GM10248 (cell line): ENCODE data around the gene SAMD13.
A peak's percentile ranks its signal among the peaks of the same experiment; 100 is the strongest.

Experiments used
- CTCF ChIA-PET: fragments of 300-600 bp; sonication (Branson Sonifier 250); formaldehyde crosslinking; extraction: SDS; loops from one replicate; lab custom pipeline; 2021; ENCODE audit warnings: antibody characterized with exemption; lab: Yijun Ruan, JAX
- POLR2A ChIA-PET: fragments of 350-650 bp; sonication (Branson Sonifier 250); formaldehyde crosslinking; extraction: SDS; loops from one replicate; lab custom pipeline; 2020; ENCODE audit warnings: antibody characterized with exemption; lab: Yijun Ruan, JAX
- DNase-seq: peaks from one replicate; pipeline ENCODE4 v3.0.0; 2012; ENCODE audit errors: extremely low spot score
- TF ChIP-seq, protein P1 (sequence below): IDR thresholded peaks from 2 replicates; pipeline ENCODE4 v1.5.1; 2012; ENCODE audit warnings: mild to moderate bottlenecking, low read depth; ENCODE audit errors: extremely low read depth, missing control alignments, control extremely low read depth

The SAMD13 gene

DNA sequence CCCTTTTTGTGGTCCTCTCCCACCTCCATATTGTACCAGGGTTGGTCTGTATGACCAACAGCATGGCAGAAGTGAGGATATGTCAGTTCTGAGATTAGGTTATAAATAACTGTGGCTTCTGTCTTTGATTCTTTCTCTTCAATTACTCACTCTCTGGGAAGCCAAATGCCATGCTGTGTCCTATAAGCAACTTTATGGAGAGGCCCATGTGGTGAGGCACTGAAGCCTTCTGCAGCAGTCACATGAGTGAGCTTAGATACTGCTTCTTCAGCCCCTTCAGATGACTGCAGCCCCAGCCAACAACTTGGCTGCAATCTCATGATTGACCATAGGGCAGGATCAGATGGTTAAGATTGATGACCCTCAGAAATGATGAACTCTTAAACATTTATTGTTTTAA is 34.0 kb upstream of the SAMD13 start:
- CTCF ChIA-PET: interaction anchor here (1.9 kb wide), 1 partner anchor 14 kb away, joined by 5 read pairs; no protein-coding TSS in a partner anchor

DNA sequence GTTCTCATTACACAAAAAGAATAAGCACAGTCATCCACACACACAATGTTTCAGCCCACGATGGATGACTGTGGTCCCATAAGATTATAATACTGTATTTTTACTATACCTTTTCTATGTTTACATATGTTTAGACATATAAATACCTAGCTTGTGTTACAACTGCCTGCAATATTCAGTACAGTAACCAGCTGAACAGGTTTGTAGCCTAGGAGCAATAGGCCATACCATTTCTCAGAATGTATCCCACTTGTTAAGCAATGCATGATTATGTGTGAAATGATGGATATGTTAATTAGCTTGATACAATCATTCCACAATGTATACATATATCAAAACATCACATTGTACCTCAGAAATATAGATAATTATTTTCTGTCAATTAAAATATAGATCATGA is 33.2 kb upstream of the SAMD13 start:
- ChIA-PET POLR2A (no interaction called here), CTCF (interaction anchor here (1.9 kb wide), 1 partner anchor 15 kb away, joined by 5 read pairs; no protein-coding TSS in a partner anchor)
- DNase-seq: no peak
- TF ChIP-seq, protein P1, sequence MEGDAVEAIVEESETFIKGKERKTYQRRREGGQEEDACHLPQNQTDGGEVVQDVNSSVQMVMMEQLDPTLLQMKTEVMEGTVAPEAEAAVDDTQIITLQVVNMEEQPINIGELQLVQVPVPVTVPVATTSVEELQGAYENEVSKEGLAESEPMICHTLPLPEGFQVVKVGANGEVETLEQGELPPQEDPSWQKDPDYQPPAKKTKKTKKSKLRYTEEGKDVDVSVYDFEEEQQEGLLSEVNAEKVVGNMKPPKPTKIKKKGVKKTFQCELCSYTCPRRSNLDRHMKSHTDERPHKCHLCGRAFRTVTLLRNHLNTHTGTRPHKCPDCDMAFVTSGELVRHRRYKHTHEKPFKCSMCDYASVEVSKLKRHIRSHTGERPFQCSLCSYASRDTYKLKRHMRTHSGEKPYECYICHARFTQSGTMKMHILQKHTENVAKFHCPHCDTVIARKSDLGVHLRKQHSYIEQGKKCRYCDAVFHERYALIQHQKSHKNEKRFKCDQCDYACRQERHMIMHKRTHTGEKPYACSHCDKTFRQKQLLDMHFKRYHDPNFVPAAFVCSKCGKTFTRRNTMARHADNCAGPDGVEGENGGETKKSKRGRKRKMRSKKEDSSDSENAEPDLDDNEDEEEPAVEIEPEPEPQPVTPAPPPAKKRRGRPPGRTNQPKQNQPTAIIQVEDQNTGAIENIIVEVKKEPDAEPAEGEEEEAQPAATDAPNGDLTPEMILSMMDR: no peak

More for the DNA sequence above, 34.0 kb upstream of the SAMD13 start:
- no peak for DNase-seq
- POLR2A ChIA-PET: no interaction called here
- TF ChIP-seq, protein P1: no peak

DNA sequence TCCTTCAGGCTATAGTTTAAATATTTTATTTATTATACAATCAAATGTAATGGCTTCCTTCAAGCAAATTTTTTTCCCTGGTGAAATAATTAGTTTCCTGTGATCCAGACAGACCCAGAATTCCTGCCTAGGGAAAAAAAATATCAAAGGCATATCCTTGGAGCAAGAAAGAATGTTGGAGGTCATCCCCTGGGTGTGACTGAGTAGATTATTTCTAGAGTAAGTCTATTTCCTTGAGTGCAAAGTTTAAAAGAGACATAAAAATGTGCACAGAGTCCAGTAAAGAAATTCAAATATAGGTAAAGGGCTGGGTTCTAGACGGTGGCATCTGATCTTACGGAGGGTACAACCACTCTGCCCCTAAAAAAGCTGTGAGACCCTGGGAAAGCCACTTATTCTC is 32.2 kb upstream of the SAMD13 start:
- DNase-seq: no peak
- TF ChIP-seq, protein P1: no peak
- ChIA-PET CTCF (interaction anchor here (1.9 kb wide), 1 partner anchor 16 kb away, joined by 5 read pairs; no protein-coding TSS in a partner anchor), POLR2A (no interaction called here)

DNA sequence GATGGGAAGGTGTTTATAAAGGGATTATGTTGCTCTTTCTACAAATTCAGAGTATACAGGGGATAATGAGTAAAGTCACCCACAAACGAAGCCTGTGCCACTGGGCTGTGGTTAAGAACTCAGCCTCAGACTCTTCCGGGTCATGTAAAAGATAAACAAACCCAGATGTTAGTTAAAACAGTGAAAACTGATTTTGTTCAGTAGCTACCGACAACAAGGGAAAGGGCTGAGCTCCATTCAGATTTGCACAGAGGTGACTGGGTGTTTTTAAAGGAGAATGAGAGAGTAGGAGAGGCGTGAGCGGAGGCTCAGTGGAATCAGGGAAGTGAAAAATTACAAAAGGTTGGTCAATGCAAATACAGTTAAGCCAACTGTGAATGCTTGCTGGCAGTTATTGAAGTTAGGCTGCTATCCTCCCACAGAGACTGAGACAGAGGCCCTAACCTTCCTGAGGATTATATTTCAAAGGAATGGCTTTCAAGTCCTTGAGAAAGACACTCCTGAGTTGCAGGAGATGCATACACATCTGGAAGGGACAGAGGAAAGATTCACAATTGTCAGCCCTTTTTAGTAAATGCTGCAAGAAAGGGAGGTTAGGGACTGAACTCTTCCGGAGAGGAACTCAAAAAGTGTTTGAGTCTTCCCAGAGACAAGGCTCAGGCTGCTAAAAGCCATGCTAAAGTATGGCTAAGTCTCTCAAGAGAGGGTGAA is 29.9 kb upstream of the SAMD13 start:
- DNase-seq: peak; percentile 56
- ChIA-PET CTCF (no interaction called here), POLR2A (no interaction called here)
- TF ChIP-seq, protein P1: no peak

DNA sequence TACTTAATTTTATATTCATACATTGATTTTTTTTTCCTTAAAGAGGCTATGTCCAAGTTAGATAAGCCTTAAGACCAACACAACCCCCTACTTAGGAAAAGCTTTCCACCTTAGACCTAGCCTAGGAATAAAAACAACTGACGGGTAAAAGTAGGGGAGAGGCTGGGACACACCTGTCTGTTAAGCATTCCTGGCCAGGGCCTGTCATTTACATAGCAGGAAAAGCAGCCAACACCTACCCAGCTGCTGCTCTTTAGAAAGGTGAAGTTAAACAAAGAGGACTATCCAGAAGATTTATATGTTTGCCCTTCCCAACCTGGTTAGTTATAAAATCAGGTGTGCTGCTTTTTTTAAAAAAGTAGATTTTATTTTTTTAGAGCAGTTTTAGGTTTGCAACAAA is 29.1 kb upstream of the SAMD13 start:
- ChIA-PET CTCF (no interaction called here), POLR2A (no interaction called here)
- TF ChIP-seq, protein P1: no peak
- DNase-seq: no peak

DNA sequence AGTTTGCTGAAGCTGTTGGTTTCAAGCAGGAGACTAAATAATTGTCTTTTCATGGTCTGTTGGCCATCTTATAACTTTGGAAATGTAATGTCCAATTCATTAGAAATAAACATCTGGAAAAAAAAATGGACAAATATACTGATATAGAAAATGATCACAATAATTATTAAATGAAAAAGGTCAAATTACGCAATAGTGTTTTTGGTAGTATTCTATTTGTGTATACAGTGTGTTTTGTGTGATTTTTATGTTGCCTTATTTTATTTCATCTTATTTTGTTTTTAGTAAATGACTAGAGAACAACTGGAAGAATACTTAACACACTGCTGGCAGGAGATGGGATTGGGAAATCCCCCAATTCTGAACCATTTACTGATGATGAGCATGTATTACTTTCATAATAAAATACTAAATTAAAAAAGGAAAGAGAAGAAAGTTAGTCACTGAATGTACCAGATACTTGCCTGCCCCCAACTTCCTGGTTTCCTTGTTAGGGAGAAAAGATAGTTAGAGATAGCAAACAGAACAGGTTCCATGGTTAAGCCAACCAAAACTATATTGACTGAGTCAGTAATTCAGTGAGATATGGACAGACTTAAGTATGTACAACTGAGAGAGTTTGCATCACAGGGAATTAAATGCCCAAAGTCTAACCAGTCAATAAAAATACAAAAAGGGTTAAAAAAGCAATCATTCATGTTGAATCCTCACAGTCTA is 24.0 kb upstream of the SAMD13 start:
- POLR2A ChIA-PET: no interaction called here
- no peak for DNase-seq
- CTCF ChIA-PET: interaction anchor here (1.4 kb wide), 1 partner anchor 12 kb away, joined by 3 read pairs; no protein-coding TSS in a partner anchor
- TF ChIP-seq, protein P1: no peak
